ENCODE measurements around the gene FBXL7. TPM values are rescaled to one million over a fixed set of nuclear protein-coding genes. Genes with fewer than 3 reads are reported as not detected.

FBXL7 gene
- total RNA-seq, 1 experiment from 2014 or later: not detected

GRCh38 chr5:15601274-15601673 is 101.3 kb downstream of the FBXL7 start:
- Histone ChIP-seq H3K9me2 (ENCODE audit: insufficient read depth) (no peaks in the 10 kb centered on the region), H3K4me3 (no peak overlapping the region), H3F3A (ENCODE audit: insufficient read depth, low read depth) (no peaks in the 10 kb centered on the region), H3K27ac (no peak overlapping the region), H3K4me2 (no peak overlapping the region), H3K79me2 (ENCODE audit: low read depth) (no peaks in the 10 kb centered on the region), H3K9me3 (ENCODE audit: insufficient read depth, low read depth) (no peaks in the 10 kb centered on the region), H3K4me1 (replicated peaks; ENCODE audit: insufficient read depth) (no peaks in the 10 kb centered on the region), H3K36me3 (ENCODE audit: low read depth) (no peaks in the 10 kb centered on the region), H4K20me1 (ENCODE audit: insufficient read depth) (no peaks in the 10 kb centered on the region), H2AFZ (no peak overlapping the region), H3K27me3 (ENCODE audit: insufficient read depth, low read depth) (no peaks in the 10 kb centered on the region)
- no peak for TF ChIP-seq EZH2 (IDR thresholded peaks at IDR 0.05; ENCODE audit: low read depth)
- TF ChIP-seq, protein P1, sequence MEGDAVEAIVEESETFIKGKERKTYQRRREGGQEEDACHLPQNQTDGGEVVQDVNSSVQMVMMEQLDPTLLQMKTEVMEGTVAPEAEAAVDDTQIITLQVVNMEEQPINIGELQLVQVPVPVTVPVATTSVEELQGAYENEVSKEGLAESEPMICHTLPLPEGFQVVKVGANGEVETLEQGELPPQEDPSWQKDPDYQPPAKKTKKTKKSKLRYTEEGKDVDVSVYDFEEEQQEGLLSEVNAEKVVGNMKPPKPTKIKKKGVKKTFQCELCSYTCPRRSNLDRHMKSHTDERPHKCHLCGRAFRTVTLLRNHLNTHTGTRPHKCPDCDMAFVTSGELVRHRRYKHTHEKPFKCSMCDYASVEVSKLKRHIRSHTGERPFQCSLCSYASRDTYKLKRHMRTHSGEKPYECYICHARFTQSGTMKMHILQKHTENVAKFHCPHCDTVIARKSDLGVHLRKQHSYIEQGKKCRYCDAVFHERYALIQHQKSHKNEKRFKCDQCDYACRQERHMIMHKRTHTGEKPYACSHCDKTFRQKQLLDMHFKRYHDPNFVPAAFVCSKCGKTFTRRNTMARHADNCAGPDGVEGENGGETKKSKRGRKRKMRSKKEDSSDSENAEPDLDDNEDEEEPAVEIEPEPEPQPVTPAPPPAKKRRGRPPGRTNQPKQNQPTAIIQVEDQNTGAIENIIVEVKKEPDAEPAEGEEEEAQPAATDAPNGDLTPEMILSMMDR (conservative IDR thresholded peaks at IDR 0.05): no peak
- no TSS peak for BruUV-seq (replicated peaks)
- POLR2A ChIA-PET (ENCODE audit: unreplicated experiment): no interaction called here
- CTCF ChIA-PET: no interaction called here
- intact Hi-C loops (cut with micrococcal nuclease; ENCODE audit: unreplicated experiment): no loop called here
- DNase-seq: no peak

DNA sequence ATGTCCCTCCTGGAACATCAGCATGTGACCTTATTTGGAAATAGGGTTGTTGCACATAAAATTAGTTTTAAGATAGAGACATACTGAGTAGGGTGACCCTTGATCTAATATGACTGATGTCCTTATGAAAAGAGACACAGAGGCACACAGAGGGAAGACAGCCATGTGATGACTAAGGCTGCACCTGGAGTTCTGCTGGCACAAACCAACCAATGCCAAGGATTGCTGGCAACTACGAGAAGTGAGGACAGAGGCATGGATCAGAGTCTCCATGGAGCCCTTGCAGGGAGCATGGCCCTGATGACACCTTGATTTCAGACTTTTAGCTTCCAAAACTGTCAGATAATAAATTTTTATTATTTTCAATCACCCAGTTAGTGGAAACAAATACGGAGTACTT is 101.9 kb downstream of the FBXL7 start:
- Histone ChIP-seq H4K20me1 (ENCODE audit: insufficient read depth) (no peaks in the 10 kb centered on the region), H3K9me3 (ENCODE audit: insufficient read depth, low read depth) (no peaks in the 10 kb centered on the region), H3F3A (ENCODE audit: insufficient read depth, low read depth) (no peaks in the 10 kb centered on the region), H3K27me3 (ENCODE audit: insufficient read depth, low read depth) (no peaks in the 10 kb centered on the region), H3K4me3 (no peak overlapping the region), H2AFZ (no peak overlapping the region), H3K4me2 (no peak overlapping the region), H3K4me1 (replicated peaks; ENCODE audit: insufficient read depth) (no peaks in the 10 kb centered on the region), H3K9me2 (ENCODE audit: insufficient read depth) (no peaks in the 10 kb centered on the region), H3K79me2 (ENCODE audit: low read depth) (no peaks in the 10 kb centered on the region), H3K27ac (no peak overlapping the region), H3K36me3 (ENCODE audit: low read depth) (no peaks in the 10 kb centered on the region)
- no peak for TF ChIP-seq EZH2 (IDR thresholded peaks at IDR 0.05; ENCODE audit: low read depth)
- TF ChIP-seq, protein P1 (conservative IDR thresholded peaks at IDR 0.05): no peak
- POLR2A ChIA-PET (ENCODE audit: unreplicated experiment): no interaction called here
- CTCF ChIA-PET: no interaction called here
- DNase-seq: no peak
- no TSS peak for BruUV-seq (replicated peaks)
- intact Hi-C loops (cut with micrococcal nuclease; ENCODE audit: unreplicated experiment): no loop called here

GRCh38 chr5:15604986-15605385 is 105.0 kb downstream of the FBXL7 start:
- no peaks in the 10 kb centered on the region for H4K20me1 ChIP-seq (ENCODE audit: insufficient read depth)
- H3K4me1 ChIP-seq (replicated peaks; ENCODE audit: insufficient read depth): no peaks in the 10 kb centered on the region
- H3F3A ChIP-seq (ENCODE audit: insufficient read depth, low read depth): no peaks in the 10 kb centered on the region
- no peaks in the 10 kb centered on the region for H3K27me3 ChIP-seq (ENCODE audit: insufficient read depth, low read depth)
- no peak overlapping the region for H3K4me3 ChIP-seq
- no peak overlapping the region for H3K4me2 ChIP-seq
- no peaks in the 10 kb centered on the region for H3K9me3 ChIP-seq (ENCODE audit: insufficient read depth, low read depth)
- intact Hi-C loops (cut with micrococcal nuclease; ENCODE audit: unreplicated experiment): no loop called here
- CTCF ChIA-PET: no interaction called here
- H3K27ac ChIP-seq: no peak overlapping the region
- POLR2A ChIA-PET (ENCODE audit: unreplicated experiment): no interaction called here
- no peaks in the 10 kb centered on the region for H3K79me2 ChIP-seq (ENCODE audit: low read depth)
- DNase-seq: no peak
- no peaks in the 10 kb centered on the region for H3K9me2 ChIP-seq (ENCODE audit: insufficient read depth)
- no peaks in the 10 kb centered on the region for H3K36me3 ChIP-seq (ENCODE audit: low read depth)
- no TSS peak for BruUV-seq (replicated peaks)
- TF ChIP-seq, protein P1 (conservative IDR thresholded peaks at IDR 0.05): no peak
- TF ChIP-seq EZH2 (IDR thresholded peaks at IDR 0.05; ENCODE audit: low read depth): no peak
- no peak overlapping the region for H2AFZ ChIP-seq
